NK-92 treated with Interleukin-12 subunit alpha and Interleukin-12 subunit beta, amount 100 ng/mL, for 24 hours (cell line): ENCODE measurements around the gene COG6.

ENCODE experiments used
- DNase-seq: peaks from one replicate; lab custom pipeline; 2025; lab: John Stamatoyannopoulos, UW

COG6 gene

GRCh38 chr13:39770221-39771090, 115.0 kb downstream of the COG6 start:
- DNase-seq: no peak

DNA sequence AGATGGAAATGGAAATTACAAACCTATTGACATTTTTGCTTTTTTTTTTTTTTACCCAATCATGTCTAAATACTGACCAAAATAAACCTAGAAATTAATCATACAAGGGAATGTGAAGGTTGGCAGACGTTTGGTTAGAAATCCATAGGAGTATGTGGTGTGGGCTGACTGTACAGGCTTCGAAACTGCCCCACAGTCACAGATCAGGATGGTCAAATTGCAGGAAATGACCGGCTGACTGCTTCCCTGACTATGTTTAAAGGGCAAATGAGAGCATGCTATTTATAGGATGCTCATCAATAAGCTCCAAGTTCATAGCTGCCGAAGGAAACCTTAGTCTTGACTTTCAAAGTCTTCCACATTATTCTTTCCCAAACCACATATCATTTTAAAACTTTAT, 118.4 kb downstream of the COG6 start:
- DNase-seq: no peak

- DNase-seq: no peak
Measured at GRCh38 chr13:39776439-39776838, 121.0 kb downstream of the COG6 start.

DNA sequence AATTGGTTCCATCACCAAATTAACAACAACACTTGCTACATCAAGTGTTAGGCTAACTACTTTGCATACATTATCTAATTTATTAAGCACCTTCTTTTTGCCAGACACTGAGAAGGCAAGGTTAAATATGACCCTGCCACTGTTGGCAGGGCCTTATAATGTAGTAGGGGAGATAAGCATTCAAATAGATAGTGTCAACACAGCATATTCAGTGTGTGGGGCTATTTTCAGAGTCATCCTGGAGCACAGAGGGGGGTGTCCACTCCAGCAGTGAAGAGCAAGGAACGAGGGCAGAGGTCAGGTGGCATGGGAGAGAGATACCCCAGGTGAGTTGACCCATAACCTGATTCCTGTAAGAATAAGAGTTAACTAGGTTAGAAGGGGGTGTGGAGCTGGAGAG, 121.6 kb downstream of the COG6 start:
- no peak for DNase-seq

GRCh38 chr13:39777527-39778061, 122.1 kb downstream of the COG6 start:
- DNase-seq: no peak

- no peak for DNase-seq
Measured at GRCh38 chr13:39779337-39780265, 124.1 kb downstream of the COG6 start.

- DNase-seq: no peak
Measured at GRCh38 chr13:39780711-39781110, 125.2 kb downstream of the COG6 start.

- DNase-seq: no peak
Measured at GRCh38 chr13:39781381-39781780, 125.9 kb downstream of the COG6 start.

- DNase-seq: no peak
Measured at GRCh38 chr13:39783051-39783450, 127.6 kb downstream of the COG6 start.

GRCh38 chr13:39784347-39784746, 128.9 kb downstream of the COG6 start:
- no peak for DNase-seq

GRCh38 chr13:39786091-39786490, 130.6 kb downstream of the COG6 start:
- no peak for DNase-seq

- DNase-seq: no peak
Measured at GRCh38 chr13:39787086-39787487, 131.6 kb downstream of the COG6 start.

DNA sequence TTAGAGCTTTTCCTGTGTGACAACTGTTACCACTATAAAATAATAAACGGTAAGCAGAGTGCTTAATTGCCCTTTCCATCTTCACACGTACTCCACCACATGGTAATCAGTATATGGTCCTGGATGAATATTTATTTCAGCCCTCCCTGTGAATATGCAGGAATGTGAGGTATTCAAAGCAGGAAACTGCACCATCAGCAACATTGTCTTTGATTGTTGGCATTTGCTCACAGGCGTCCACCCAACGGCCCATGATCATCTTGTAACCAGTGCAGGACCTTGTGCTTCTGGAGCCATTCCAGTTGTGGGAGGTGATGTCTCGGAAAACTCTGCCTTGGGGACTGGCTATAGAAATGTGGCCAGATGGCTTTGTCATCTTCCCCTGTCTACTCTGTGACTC, 132.6 kb downstream of the COG6 start:
- DNase-seq: no peak

DNA sequence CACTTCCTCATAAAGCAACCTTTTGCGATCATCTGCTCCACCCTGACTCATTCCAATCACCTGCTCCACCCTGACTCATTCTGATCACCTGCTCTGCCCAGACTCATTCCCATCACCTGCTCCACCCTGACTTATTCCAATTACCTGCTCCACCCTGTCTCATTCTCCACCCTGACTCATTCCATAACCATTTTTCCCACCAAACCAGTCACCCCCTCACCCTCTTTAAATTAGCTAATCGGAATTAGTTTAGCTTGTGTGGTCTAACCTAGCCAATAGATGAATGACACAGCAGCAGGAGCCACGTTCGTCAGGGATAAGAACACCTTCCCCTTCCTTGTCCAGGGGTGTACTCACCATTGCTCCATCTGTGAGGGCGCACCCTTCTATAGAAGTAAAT, 134.0 kb downstream of the COG6 start:
- DNase-seq: no peak
